Ishikawa (cell line): ENCODE results near the gene BAD.

ENCODE experiments used
- EP300 ChIP-seq: IDR thresholded peaks from 2 replicates; pipeline ENCODE4 v1.6.1; 2012; ENCODE audit warnings: borderline replicate concordance
- FOXM1 ChIP-seq: IDR thresholded peaks from 2 replicates; pipeline ENCODE4 v1.6.1; 2012; ENCODE audit warnings: low read depth, borderline replicate concordance
- ZBTB7A ChIP-seq: IDR thresholded peaks from 2 replicates; pipeline ENCODE4 v1.6.1; 2012; ENCODE audit warnings: low read depth

- TF ChIP-seq EP300 (no peak), ZBTB7A (peak; percentile 29; the same call in 1 of the 2 replicates), FOXM1 (no peak)
Observed at GRCh38 chr11:64241491-64242374, 42.7 kb downstream of the BAD start.
